Esophagus muscularis mucosa (tissue), 4 donors: ENCODE measurements around the gene OR10AD1. TPM values are rescaled to one million over a fixed set of nuclear protein-coding genes. Genes with fewer than 3 reads are reported as not detected.
A peak's percentile ranks its signal among the peaks of the same experiment; 100 is the strongest.
"Not testable (repeated sequence)": the region's sequence is repeated elsewhere in the genome, so short reads cannot be mapped to it uniquely, and the experiment has no call there.

Experiments
- DNase-seq: peaks from one replicate; pipeline ENCODE4 v3.0.0-alpha.2; 2017; ENCODE audit errors: extremely low spot score
- H3K27ac ChIP-seq, 4 donors: fragments of 200-600 bp; sonication (generic); replicated peaks in 1 of 4; 1 replicate in 3 of 4; 2 replicates in 1 of 4; pipeline ENCODE4 v1.5.1; 2016 to 2019; ENCODE audit warnings: mild to moderate bottlenecking in 1 of 4
- H3K27me3 ChIP-seq, 4 donors: fragments of 200-600 bp; sonication (generic); one replicate each; pipeline versions ENCODE4 v1.5.1 to v1.6.0; 2016 to 2019
- H3K36me3 ChIP-seq, 4 donors: fragments of 200-600 bp; sonication (generic); one replicate each; pipeline ENCODE4 v1.5.1; 2016 to 2019
- H3K4me1 ChIP-seq, 4 donors: fragments of 200-600 bp; sonication (generic); one replicate each; pipeline ENCODE4 v1.5.1; 2016 to 2019
- H3K4me3 ChIP-seq, 4 donors: fragments of 200-600 bp; sonication (generic); 1 replicate in 2 of 4; 2 replicates in 2 of 4; pipeline ENCODE4 v1.5.1; 2016 to 2019; ENCODE audit warnings: mild to moderate bottlenecking in 4 of 4, moderate library complexity in 1 of 4
- H3K9me3 ChIP-seq, 4 donors: fragments of 200-600 bp; sonication (generic); 1 replicate in 3 of 4; 2 replicates in 1 of 4; pipeline ENCODE4 v1.5.1; 2016 to 2019
- EP300 ChIP-seq: sonication (generic); formaldehyde crosslinking; IDR thresholded peaks from one replicate; pipeline ENCODE4 v1.6.1; 2017; ENCODE audit warnings: antibody characterized with exemption
- POLR2A ChIP-seq: fragments of 450-650 bp; IDR thresholded peaks from one replicate; pipeline ENCODE4 v1.6.1; 2017; ENCODE audit warnings: antibody characterized with exemption, moderate library complexity, mild to moderate bottlenecking, low read depth
- POLR2AphosphoS5 ChIP-seq, 2 donors: sonication (generic); formaldehyde crosslinking; IDR thresholded peaks; one replicate each; pipeline ENCODE4 v1.6.1; 2017; ENCODE audit warnings: antibody characterized with exemption in 2 of 2
- WGBS: methylation state at CpG from one replicate; pipeline ENCODE4 v1.1.5; 2018; 5-methylcytosine and 5-hydroxymethylcytosine counted together
- intact Hi-C: fragments of 100-400 bp; cut with DNase I; formaldehyde crosslinking; loops from one replicate; pipeline ENCODE4 v1.15.1; 2023
- total RNA-seq, 4 donors: library from RNA; depleted of rRNA; stranded (reverse); fragments of >200 nt; gene quantifications; one replicate each; pipeline versions ENCODE4 v1.1.0 to v1.2.1, GENCODE V29; 2016
- TF ChIP-seq, protein P1 (sequence below), 3 experiments: fragments of 200-600 bp in 2 of 3; fragments of 450-650 bp in 1 of 3; sonication (generic) in 2 of 3; IDR thresholded peaks; one replicate each; pipeline ENCODE4 v1.5.1; 2017 to 2019; ENCODE audit warnings: antibody characterized with exemption in 3 of 3, mild to moderate bottlenecking in 2 of 3, moderate library complexity in 1 of 3

Gene OR10AD1, protein sequence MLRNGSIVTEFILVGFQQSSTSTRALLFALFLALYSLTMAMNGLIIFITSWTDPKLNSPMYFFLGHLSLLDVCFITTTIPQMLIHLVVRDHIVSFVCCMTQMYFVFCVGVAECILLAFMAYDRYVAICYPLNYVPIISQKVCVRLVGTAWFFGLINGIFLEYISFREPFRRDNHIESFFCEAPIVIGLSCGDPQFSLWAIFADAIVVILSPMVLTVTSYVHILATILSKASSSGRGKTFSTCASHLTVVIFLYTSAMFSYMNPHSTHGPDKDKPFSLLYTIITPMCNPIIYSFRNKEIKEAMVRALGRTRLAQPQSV
- total RNA-seq: not detected

DNA sequence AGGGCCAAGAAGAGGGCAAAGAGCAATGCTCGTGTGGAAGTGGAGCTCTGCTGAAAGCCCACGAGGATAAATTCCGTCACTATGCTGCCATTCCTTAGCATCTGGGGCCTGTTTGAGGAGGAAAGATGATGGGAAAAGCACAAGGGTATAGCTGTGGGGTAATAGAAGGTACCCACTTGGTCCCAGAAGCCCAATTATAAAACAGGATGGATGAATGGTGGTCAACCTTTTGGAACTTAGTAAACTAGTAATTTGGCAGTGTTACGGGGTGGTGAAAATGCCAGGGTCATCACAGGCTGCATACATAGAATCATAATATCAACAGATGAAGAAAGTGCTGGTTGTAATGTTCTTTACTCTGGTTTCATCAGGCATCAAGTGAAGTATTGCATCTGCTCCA is at the start of gene OR10AD1:
Gene OR10AD1, minus strand, starts transcription at position 101 of the 400 bp plus-strand sequence. Its CDS starts 0 bp downstream, at position 101.
- TF ChIP-seq, protein P1, sequence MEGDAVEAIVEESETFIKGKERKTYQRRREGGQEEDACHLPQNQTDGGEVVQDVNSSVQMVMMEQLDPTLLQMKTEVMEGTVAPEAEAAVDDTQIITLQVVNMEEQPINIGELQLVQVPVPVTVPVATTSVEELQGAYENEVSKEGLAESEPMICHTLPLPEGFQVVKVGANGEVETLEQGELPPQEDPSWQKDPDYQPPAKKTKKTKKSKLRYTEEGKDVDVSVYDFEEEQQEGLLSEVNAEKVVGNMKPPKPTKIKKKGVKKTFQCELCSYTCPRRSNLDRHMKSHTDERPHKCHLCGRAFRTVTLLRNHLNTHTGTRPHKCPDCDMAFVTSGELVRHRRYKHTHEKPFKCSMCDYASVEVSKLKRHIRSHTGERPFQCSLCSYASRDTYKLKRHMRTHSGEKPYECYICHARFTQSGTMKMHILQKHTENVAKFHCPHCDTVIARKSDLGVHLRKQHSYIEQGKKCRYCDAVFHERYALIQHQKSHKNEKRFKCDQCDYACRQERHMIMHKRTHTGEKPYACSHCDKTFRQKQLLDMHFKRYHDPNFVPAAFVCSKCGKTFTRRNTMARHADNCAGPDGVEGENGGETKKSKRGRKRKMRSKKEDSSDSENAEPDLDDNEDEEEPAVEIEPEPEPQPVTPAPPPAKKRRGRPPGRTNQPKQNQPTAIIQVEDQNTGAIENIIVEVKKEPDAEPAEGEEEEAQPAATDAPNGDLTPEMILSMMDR (IDR thresholded peaks at IDR 0.05): no peak
- TF ChIP-seq POLR2A (no peak), EP300 (no peak), POLR2AphosphoS5 (IDR thresholded peaks at IDR 0.05) (no peak)
- H3K4me3 ChIP-seq: no peak within 1 kb of the TSS
- no peak within 1 kb of the TSS for H3K27ac ChIP-seq
- intact Hi-C loops: loop anchor here (5.0 kb wide), 1 partner anchor 144 kb away; no protein-coding TSS in a partner anchor
- 83% methylated on average over 4 of the region's 4 CpGs for WGBS
- DNase-seq: peak; percentile 62
- H3K27me3 ChIP-seq: no peaks in the 10 kb centered on the region
- H3K4me1 ChIP-seq: peaks cover 10 to 18% (median 16%) of the 10 kb centered on the region in 4 donors
- H3K9me3 ChIP-seq: peaks cover 0 to 59% (median 34%) of the 10 kb centered on the region in 4 donors
- peaks cover 0 to 15% (median 0%) of the 10 kb centered on the region in 4 donors for H3K36me3 ChIP-seq

DNA sequence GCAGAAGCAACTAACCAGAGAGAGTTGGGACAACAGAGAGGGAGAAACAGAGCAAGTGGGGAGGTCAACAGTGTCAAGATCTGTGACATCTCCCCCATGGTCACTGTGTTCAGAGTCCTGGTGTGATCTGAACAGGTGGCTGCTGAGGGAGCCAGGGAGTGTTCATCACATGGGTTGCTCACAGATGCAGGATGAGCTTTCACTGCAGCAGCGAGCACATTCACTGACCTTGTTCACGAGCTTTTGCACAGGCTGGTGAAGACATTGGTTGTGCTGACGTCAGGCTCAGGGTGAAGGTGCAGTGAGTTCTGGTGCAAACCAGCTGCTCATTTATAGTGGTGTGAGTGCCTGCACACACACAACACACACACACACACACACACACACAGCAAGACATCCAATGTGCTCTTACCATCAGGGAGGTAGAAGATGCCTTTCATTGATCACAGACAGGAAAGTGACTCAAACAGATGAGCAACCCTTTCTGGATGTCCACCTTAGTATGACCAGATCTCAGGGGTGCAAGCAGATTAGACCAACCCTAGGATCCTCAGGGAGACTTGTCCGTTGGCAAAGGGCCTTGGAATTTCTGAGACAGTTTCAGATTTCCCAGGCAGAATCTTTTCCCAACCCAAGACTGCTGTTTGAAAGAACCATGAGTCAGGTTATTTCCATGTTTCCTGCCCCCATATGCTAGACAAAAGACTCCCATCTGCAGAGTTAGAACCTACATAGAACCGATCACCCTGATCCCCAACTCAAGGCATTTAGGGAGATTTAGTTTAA is 44.3 kb upstream of the OR10AD1 start:
- H3K27ac ChIP-seq: no peak overlapping the region
- H3K27me3 ChIP-seq: no peaks in the 10 kb centered on the region
- intact Hi-C loops: no loop called here
- no peaks in the 10 kb centered on the region for H3K4me1 ChIP-seq
- peaks cover 0 to 7% (median 6%) of the 10 kb centered on the region in 4 donors for H3K9me3 ChIP-seq
- 61% methylated on average over 5 of the region's 5 CpGs for WGBS
- no peak overlapping the region for H3K4me3 ChIP-seq
- TF ChIP-seq POLR2AphosphoS5 (IDR thresholded peaks at IDR 0.05) (no peak), POLR2A (no peak), EP300 (no peak)
- TF ChIP-seq, protein P1 (IDR thresholded peaks at IDR 0.05): no peak
- no peaks in the 10 kb centered on the region for H3K36me3 ChIP-seq
- DNase-seq: no peak

DNA sequence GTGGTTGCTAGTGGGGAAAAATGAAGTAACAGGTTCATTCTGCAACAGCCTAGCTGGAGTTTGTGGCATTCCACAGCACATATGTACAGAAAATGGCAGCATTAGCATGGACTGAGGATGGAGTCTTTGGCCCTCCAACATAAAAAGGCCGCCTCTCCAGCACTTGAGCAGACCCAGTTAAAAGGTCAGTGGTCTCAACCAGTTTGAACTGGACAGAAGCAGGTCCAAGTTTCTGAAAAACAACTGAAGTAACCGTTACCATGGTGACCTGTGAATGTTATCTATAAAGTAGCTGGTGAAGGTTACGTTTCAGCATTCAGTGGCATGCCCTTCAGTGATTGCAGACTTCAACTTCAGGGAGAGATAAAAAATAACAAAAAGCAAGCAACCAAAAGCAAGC is 34.1 kb upstream of the OR10AD1 start:
- H3K4me1 ChIP-seq: no peaks in the 10 kb centered on the region
- H3K4me3 ChIP-seq: no peak overlapping the region
- H3K36me3 ChIP-seq: no peaks in the 10 kb centered on the region
- no peak overlapping the region for H3K27ac ChIP-seq
- intact Hi-C loops: no loop called here
- 50% methylated on average over 3 of the region's 3 CpGs for WGBS
- H3K9me3 ChIP-seq: peaks cover 0 to 6% (median 5%) of the 10 kb centered on the region in 4 donors
- H3K27me3 ChIP-seq: no peaks in the 10 kb centered on the region
- TF ChIP-seq, protein P1 (IDR thresholded peaks at IDR 0.05): no peak
- DNase-seq: no peak

DNA sequence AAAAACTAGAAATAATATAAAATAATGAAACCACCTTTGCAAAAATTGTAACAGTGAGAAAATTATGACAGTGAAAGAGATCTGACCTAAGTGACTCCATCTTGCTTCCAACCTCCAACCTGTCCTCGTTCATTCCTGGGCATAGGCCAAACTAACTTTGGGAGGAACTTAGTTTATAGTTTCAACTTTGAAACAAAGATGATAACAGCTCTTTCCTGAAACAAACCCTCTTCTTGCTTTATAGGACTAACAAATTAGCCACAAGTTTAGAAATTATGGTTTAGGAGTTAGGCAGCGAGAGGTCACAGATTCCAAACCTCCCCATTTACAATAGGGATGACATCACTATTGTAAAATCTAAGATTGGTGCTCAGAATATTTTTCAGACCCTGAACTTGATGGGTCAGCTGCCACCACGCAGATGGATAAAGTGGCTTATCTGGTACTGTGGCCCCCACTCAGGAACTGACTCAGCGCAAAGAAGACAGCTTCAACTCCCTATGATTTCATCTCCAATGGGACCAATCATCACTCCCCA is 32.8 kb upstream of the OR10AD1 start:
- TF ChIP-seq, protein P1 (IDR thresholded peaks at IDR 0.05): no peak
- TF ChIP-seq EP300 (no peak), POLR2AphosphoS5 (IDR thresholded peaks at IDR 0.05) (no peak), POLR2A (no peak)
- Histone ChIP-seq H3K9me3 (no peaks in the 10 kb centered on the region), H3K4me1 (no peaks in the 10 kb centered on the region), H3K36me3 (no peaks in the 10 kb centered on the region), H3K27ac (no peak overlapping the region), H3K4me3 (no peak overlapping the region), H3K27me3 (no peaks in the 10 kb centered on the region)
- 78% methylated on average over 4 of the region's 4 CpGs for WGBS
- no peak for DNase-seq
- intact Hi-C loops: no loop called here

DNA sequence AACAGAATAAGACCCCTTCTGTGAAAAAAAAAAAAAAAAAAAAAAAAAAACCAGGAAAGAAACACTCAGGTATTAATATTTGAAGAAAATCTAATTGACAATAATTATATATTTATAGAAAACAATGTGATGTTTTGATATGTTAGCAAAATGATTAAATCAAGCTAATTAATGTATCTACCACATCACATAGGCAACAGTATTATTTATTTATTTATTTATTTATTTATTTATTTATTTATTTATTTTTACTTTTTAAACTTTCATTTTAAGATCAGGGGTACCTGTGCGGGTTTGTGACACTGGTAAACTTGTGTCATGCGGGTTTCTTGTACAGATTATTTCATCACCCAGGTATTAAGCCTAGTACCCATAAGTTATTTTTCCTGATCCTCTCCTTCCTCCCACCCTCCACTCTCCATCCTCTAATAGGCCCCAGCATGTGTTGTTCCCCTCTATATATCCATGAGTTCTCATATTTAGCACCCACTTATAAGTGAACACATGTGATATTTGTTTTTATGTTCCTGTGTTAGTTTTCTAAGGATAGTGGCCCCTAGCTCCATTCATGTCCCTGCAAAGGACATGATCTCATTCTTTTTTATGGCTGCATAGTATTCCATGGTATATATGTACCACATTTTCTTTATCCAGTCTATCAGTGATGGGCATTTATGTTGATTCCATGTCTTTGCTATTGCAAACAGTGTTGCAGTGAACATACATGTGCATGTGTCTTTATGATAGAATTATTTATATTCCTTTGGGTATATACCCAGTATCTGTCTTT is 28.3 kb upstream of the OR10AD1 start:
- H3K27me3 ChIP-seq, H3K27ac ChIP-seq, DNase-seq, H3K4me1 ChIP-seq, H3K36me3 ChIP-seq, H3K9me3 ChIP-seq, intact Hi-C loops, H3K4me3 ChIP-seq: not testable (repeated sequence)
- 90% methylated on average over 2 of the region's 2 CpGs for WGBS

DNA sequence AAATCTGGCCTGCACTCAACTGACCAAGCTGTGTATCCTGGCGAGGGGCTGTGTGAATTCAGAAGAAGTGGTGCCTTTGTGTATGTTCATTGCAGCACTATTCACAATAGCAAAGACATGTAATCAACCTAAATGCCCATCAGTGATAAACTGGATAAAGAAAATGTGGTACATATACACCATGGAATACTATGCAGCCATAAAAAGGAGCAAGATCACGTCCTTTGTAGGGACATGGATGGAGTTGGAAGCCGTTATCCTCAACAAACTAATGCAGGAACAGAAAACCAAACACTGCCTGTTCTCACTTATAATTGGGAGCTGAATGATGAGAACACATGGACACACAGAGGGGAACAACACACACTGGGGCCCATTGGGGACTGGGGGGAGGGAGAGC is 21.4 kb upstream of the OR10AD1 start:
- H3K27me3 ChIP-seq, intact Hi-C loops, H3K36me3 ChIP-seq, H3K27ac ChIP-seq, H3K4me1 ChIP-seq, H3K4me3 ChIP-seq, H3K9me3 ChIP-seq, DNase-seq: not testable (repeated sequence)
- 77% methylated on average over 3 of the region's 3 CpGs for WGBS
